Urinary bladder (tissue), 4 donors: ENCODE results near the gene LENG8. TPM values are rescaled to one million over a fixed set of nuclear protein-coding genes. Genes with fewer than 3 reads are reported as not detected.

Experiments
- DNase-seq: peaks from one replicate; pipeline ENCODE4 v3.0.0-alpha.2; 2015; ENCODE audit errors: extremely low spot score
- H3K27ac ChIP-seq: one replicate; pipeline ENCODE4 v1.5.1; 2013; ENCODE audit warnings: low read depth, mild to moderate bottlenecking, moderate library complexity
- H3K36me3 ChIP-seq: one replicate; pipeline ENCODE4 v1.6.1; 2013; ENCODE audit warnings: mild to moderate bottlenecking, moderate library complexity; ENCODE audit not compliant: insufficient read depth
- H3K4me1 ChIP-seq: one replicate; pipeline ENCODE4 v1.6.1; 2013; ENCODE audit warnings: mild to moderate bottlenecking, moderate library complexity; ENCODE audit not compliant: insufficient read depth
- H3K4me3 ChIP-seq: one replicate; pipeline ENCODE4 v1.5.1; 2013; ENCODE audit warnings: low read depth, low read length
- WGBS: extraction: QIAGEN DNeasy Blood & Tissue Kit; methylation state at CpG from one replicate; pipeline ENCODE4 v1.1.7; 2013; 5-methylcytosine and 5-hydroxymethylcytosine counted together
- polyA plus RNA-seq: library from polyadenylated mRNA; stranded (reverse); fragments of 200-250 nt; gene quantifications from one replicate; pipeline ENCODE4 v1.2.3, GENCODE V29; 2013
- total RNA-seq: library from RNA; depleted of rRNA; stranded (reverse); fragments of >200 nt; gene quantifications from one replicate; pipeline ENCODE4 v1.2.3, GENCODE V29; 2014
- donor health status: healthy with polysubstance abuse.
- donor health status: healthy.

Gene LENG8
- 49.7 TPM for total RNA-seq
- polyA plus RNA-seq = 121 TPM

GRCh38 chr19:54448774-54449700 is at the start of gene LENG8:
Gene LENG8, plus strand, starts transcription at chr19:54449199. Its CDS starts 2,146 bp downstream, at chr19:54451345.
- H3K27ac ChIP-seq = peak within 1 kb of the TSS; percentile 94
- WGBS = under 1% methylated on average over 96 of the region's 96 CpGs
- peak; percentile 91 for DNase-seq
- no peaks in the 10 kb centered on the region for H3K4me1 ChIP-seq
- peaks cover 2% of the 10 kb centered on the region for H3K36me3 ChIP-seq
- peak within 1 kb of the TSS; percentile 82 for H3K4me3 ChIP-seq

- Histone ChIP-seq H3K4me1 (no peaks in the 10 kb centered on the region), H3K27ac (no peak overlapping the region), H3K4me3 (no peak overlapping the region), H3K36me3 (no peaks in the 10 kb centered on the region)
- 88% methylated on average over 6 of the region's 6 CpGs for WGBS
- no peak for DNase-seq
These were observed 48.1 kb upstream of the LENG8 start for GRCh38 chr19:54400913-54401312.

GRCh38 chr19:54403054-54403453 is 45.9 kb upstream of the LENG8 start:
- H3K4me3 ChIP-seq = no peak overlapping the region
- H3K4me1 ChIP-seq = no peaks in the 10 kb centered on the region
- H3K27ac ChIP-seq = no peak overlapping the region
- no peaks in the 10 kb centered on the region for H3K36me3 ChIP-seq
- no peak for DNase-seq
- 82% methylated on average over 8 of the region's 8 CpGs for WGBS

DNA sequence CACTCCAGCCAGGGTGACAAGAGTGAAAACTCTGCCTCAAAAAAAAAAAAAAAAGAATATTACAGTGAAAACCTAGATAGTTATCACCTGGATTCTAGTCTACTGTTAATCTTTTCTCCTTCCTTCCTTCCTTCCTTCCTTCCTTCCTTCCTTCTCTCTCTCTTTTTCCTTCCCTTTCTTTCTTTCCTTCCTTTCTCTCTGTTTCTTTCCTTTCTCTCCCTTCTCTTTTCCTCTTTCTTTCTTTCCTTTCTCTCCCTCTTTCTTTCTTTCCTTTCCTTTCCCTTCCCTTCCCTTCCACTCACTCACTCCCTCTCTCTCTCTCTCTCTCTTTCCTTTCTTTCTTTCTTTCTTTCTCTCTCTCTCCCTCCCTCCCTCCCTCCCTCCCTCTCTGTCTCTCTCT is 43.4 kb upstream of the LENG8 start:
- Histone ChIP-seq H3K4me3 (no peak overlapping the region), H3K27ac (no peak overlapping the region), H3K36me3 (no peaks in the 10 kb centered on the region), H3K4me1 (no peaks in the 10 kb centered on the region)
- no peak for DNase-seq

GRCh38 chr19:54407780-54408179 is 41.2 kb upstream of the LENG8 start:
- DNase-seq = no peak
- H3K4me1 ChIP-seq = no peaks in the 10 kb centered on the region
- no peak overlapping the region for H3K27ac ChIP-seq
- 82% methylated on average over 7 of the region's 7 CpGs for WGBS
- H3K36me3 ChIP-seq = no peaks in the 10 kb centered on the region
- no peak overlapping the region for H3K4me3 ChIP-seq

DNA sequence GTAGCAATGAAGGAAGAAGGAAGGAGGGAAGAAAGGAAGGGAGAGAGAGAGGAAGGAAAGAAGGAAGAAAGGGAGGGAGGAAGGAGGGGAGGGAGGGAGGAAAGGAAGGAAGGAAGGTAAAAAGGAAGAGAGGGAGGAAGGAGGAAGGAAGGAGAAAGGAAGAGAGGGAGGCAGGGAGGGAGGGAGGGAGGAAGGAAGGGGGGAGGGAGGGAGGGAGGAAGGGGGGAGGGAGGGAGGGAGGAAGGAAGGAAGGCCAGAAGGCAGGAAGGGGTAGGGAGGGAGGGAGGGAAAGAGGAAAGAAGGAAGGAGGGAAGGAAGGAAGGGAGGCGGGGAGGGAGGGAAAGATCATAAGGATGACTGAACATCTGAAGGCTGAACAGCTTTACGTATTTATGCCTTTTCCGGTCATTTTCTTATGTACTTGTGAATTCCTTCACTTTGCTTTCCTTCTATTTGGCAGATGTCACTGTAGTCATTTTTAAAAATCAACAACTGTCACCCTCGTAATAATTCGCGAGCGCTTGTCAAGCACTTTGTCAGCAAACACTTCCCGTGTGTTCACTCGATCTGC is 40.5 kb upstream of the LENG8 start:
- 78% methylated on average over 9 of the region's 9 CpGs for whole genome bisulfite sequencing
- H3K4me3 ChIP-seq = no peak overlapping the region
- no peak for DNase-seq
- no peaks in the 10 kb centered on the region for H3K36me3 ChIP-seq
- H3K27ac ChIP-seq = no peak overlapping the region
- H3K4me1 ChIP-seq = no peaks in the 10 kb centered on the region

GRCh38 chr19:54411033-54411432 is 38.0 kb upstream of the LENG8 start:
- no peak overlapping the region for H3K27ac ChIP-seq
- H3K4me3 ChIP-seq = no peak overlapping the region
- no peaks in the 10 kb centered on the region for H3K36me3 ChIP-seq

GRCh38 chr19:54412877-54413276 is 36.1 kb upstream of the LENG8 start:
- Histone ChIP-seq H3K4me1 (no peaks in the 10 kb centered on the region), H3K27ac (no peak overlapping the region), H3K36me3 (no peaks in the 10 kb centered on the region), H3K4me3 (no peak overlapping the region)
- no peak for DNase-seq
- WGBS = 74% methylated on average over 4 of the region's 4 CpGs

More at GRCh38 chr19:54411033-54411432, 38.0 kb upstream of the LENG8 start:
- no peak for DNase-seq
- H3K4me1 ChIP-seq = no peaks in the 10 kb centered on the region

- Histone ChIP-seq H3K4me1 (no peaks in the 10 kb centered on the region), H3K36me3 (no peaks in the 10 kb centered on the region), H3K27ac (no peak overlapping the region), H3K4me3 (no peak overlapping the region)
- DNase-seq = no peak
- WGBS = 90% methylated on average over 4 of the region's 4 CpGs
These were observed 34.8 kb upstream of the LENG8 start for GRCh38 chr19:54414156-54414555.

- Histone ChIP-seq H3K4me1 (no peaks in the 10 kb centered on the region), H3K4me3 (peak within 1 kb of the TSS; percentile 14), H3K27ac (no peak within 1 kb of the TSS), H3K36me3 (no peaks in the 10 kb centered on the region)
- 1% methylated on average over 67 of the region's 68 CpGs for WGBS
- DNase-seq = no peak
These were observed 33.6 kb upstream of the LENG8 start, which contains the start of gene TTYH1 for GRCh38 chr19:54415208-54415900. Gene TTYH1, plus strand, starts transcription at chr19:54415464. Its CDS starts 89 bp downstream, at chr19:54415553.

- WGBS = 4% methylated on average over 28 of the region's 28 CpGs
- Histone ChIP-seq H3K4me1 (no peaks in the 10 kb centered on the region), H3K36me3 (no peaks in the 10 kb centered on the region), H3K27ac (no peak overlapping the region), H3K4me3 (no peak overlapping the region)
- no peak for DNase-seq
These were observed 32.9 kb upstream of the LENG8 start for GRCh38 chr19:54415901-54416673.

- no peak for DNase-seq
- Histone ChIP-seq H3K4me1 (no peaks in the 10 kb centered on the region), H3K36me3 (no peaks in the 10 kb centered on the region), H3K27ac (no peak overlapping the region), H3K4me3 (no peak overlapping the region)
- 33% methylated on average over 44 of the region's 44 CpGs for WGBS
These were observed 32.1 kb upstream of the LENG8 start for GRCh38 chr19:54416695-54417491.
